H1 (cell line): Measurements from ENCODE around the gene SLC34A1. TPM values are rescaled to one million over a fixed set of nuclear protein-coding genes. Genes with fewer than 3 reads are reported as not detected.

ENCODE experiments used
- CTCF ChIA-PET: fragments of 300-600 bp; sonication (Branson Sonifier 250); formaldehyde crosslinking; loops from one replicate; lab custom pipeline; 2021; ENCODE audit not compliant: partially characterized antibody; lab: Charles Lee
- POLR2A ChIA-PET: fragments of 300-600 bp; sonication (Branson Sonifier 250); formaldehyde crosslinking; loops from one replicate; lab custom pipeline; 2021; ENCODE audit warnings: inconsistent platforms; ENCODE audit not compliant: partially characterized antibody; lab: Charles Lee
- DNase-seq, 2 experiments: peaks; one replicate each; pipeline versions ENCODE4 v3.0.0 to v3.0.0-alpha.2; 2010 to 2022; ENCODE audit warnings: low spot score in 2 of 2, low read depth in 1 of 2, mixed read lengths in 1 of 2
- FAIRE-seq: peaks from 2 replicates; lab custom pipeline; 2011; peaks lifted over from hg19 to GRCh38; lab: Jason Lieb, UNC
- H2AFZ ChIP-seq: 2 replicates; pipeline ENCODE4 v1.8.1; 2012; ENCODE audit warnings: low read length, inconsistent platforms
- H2AK5ac ChIP-seq: 2 replicates; pipeline ENCODE4 v1.6.1; 2013; ENCODE audit warnings: low read depth, low read length
- H2BK120ac ChIP-seq: replicated peaks from 2 replicates; pipeline ENCODE3; 2013; ENCODE audit warnings: low read depth, low read length, inconsistent platforms
- H2BK12ac ChIP-seq: 2 replicates; pipeline ENCODE4 v1.6.1; 2013; ENCODE audit warnings: low read depth, low read length
- H2BK15ac ChIP-seq: 2 replicates; pipeline ENCODE4 v1.6.1; 2013; ENCODE audit warnings: low read length
- H2BK20ac ChIP-seq: 2 replicates; pipeline ENCODE4 v1.6.1; 2013; ENCODE audit warnings: low read length
- H2BK5ac ChIP-seq: 2 replicates; pipeline ENCODE4 v1.6.1; 2013; ENCODE audit warnings: low read depth, low read length
- H3K14ac ChIP-seq: 2 replicates; pipeline ENCODE4 v1.6.1; 2013; ENCODE audit warnings: inconsistent platforms; ENCODE audit not compliant: insufficient read length
- H3K18ac ChIP-seq: 2 replicates; pipeline ENCODE4 v1.6.1; 2013; ENCODE audit warnings: low read length; ENCODE audit errors: extremely low read depth
- H3K23ac ChIP-seq: 2 replicates; pipeline ENCODE4 v1.6.1; 2013; ENCODE audit warnings: inconsistent platforms; ENCODE audit not compliant: insufficient read length
- H3K23me2 ChIP-seq: 2 replicates; pipeline ENCODE4 v1.6.1; 2013; ENCODE audit warnings: low read depth, low read length
- H3K27ac ChIP-seq: 2 replicates; pipeline ENCODE4 v1.6.1; 2011; ENCODE audit warnings: low read depth, low read length, inconsistent platforms
- H3K27me3 ChIP-seq, 4 experiments: replicated peaks in 1 of 4; 1 replicate in 1 of 4; 2 replicates in 3 of 4; pipeline versions ENCODE4 v1.6.1 to v1.8.1; 2011 to 2013; ENCODE audit warnings: low read length in 3 of 4, mild to moderate bottlenecking in 3 of 4, inconsistent platforms in 2 of 4, mixed read lengths in 2 of 4, moderate library complexity in 1 of 4; ENCODE audit not compliant: control insufficient read depth in 3 of 4, insufficient read depth in 3 of 4; ENCODE audit errors: extremely low read depth in 1 of 4
- H3K36me3 ChIP-seq, 4 experiments: 2 replicates each; pipeline versions ENCODE4 v1.6.1 to v1.8.1; 2011 to 2013; ENCODE audit warnings: mild to moderate bottlenecking in 4 of 4, low read length in 3 of 4, moderate library complexity in 2 of 4, control low read depth in 1 of 4, inconsistent platforms in 1 of 4; ENCODE audit not compliant: insufficient read depth in 4 of 4, control insufficient read depth in 2 of 4
- H3K4ac ChIP-seq: replicated peaks from 2 replicates; pipeline ENCODE3; 2013; ENCODE audit warnings: low read length, low read depth, mixed read lengths, inconsistent platforms; ENCODE audit not compliant: insufficient read length
- H3K4me1 ChIP-seq, 4 experiments: replicated peaks in 1 of 4; 1 replicate in 1 of 4; 2 replicates in 3 of 4; pipeline versions ENCODE4 v1.6.1 to v1.8.1; 2011 to 2013; ENCODE audit warnings: low read length in 3 of 4, inconsistent platforms in 2 of 4, mixed read lengths in 1 of 4; ENCODE audit not compliant: insufficient read depth in 4 of 4, control insufficient read depth in 3 of 4
- H3K4me2 ChIP-seq, 2 experiments: 2 replicates each; pipeline versions ENCODE4 v1.6.1 to v1.8.1; 2011 to 2013; ENCODE audit warnings: low read depth in 2 of 2, low read length in 2 of 2, control low read depth in 1 of 2, inconsistent platforms in 1 of 2, mild to moderate bottlenecking in 1 of 2; ENCODE audit not compliant: insufficient read depth in 1 of 2
- H3K4me3 ChIP-seq, 4 experiments: fragments of 200-600, 300-600 bp in 1 of 4; sonication (generic), shearing (Covaris generic), sonication (Bioruptor Twin) in 1 of 4; 2 replicates each; pipeline versions ENCODE4 v1.5.1 to v1.8.1; 2011 to 2016; ENCODE audit warnings: low read length in 4 of 4, low read depth in 3 of 4, control low read depth in 2 of 4, inconsistent platforms in 2 of 4, mild to moderate bottlenecking in 2 of 4, mixed read lengths in 1 of 4, moderate library complexity in 1 of 4; ENCODE audit not compliant: insufficient read depth in 2 of 4; ENCODE audit errors: extremely low read depth in 1 of 4
- H3K56ac ChIP-seq: replicated peaks from 2 replicates; pipeline ENCODE3; 2013; ENCODE audit warnings: low read depth, mild to moderate bottlenecking, mixed read lengths, low read length, inconsistent platforms; ENCODE audit not compliant: insufficient read length
- H3K79me1 ChIP-seq: 2 replicates; pipeline ENCODE4 v1.6.1; 2013; ENCODE audit warnings: low read depth, low read length, control low read depth
- H3K79me2 ChIP-seq, 2 experiments: 2 replicates each; pipeline versions ENCODE4 v1.6.1 to v1.8.1; 2012 to 2013; ENCODE audit warnings: low read length in 2 of 2, mild to moderate bottlenecking in 2 of 2, inconsistent platforms in 1 of 2; ENCODE audit not compliant: insufficient read depth in 2 of 2, control insufficient read depth in 1 of 2
- H3K9ac ChIP-seq, 4 experiments: replicated peaks in 1 of 4; 1 replicate in 1 of 4; 2 replicates in 3 of 4; pipeline versions ENCODE4 v1.6.1 to v1.8.1; 2011 to 2013; ENCODE audit warnings: low read depth in 3 of 4, low read length in 3 of 4, control low read depth in 2 of 4, mild to moderate bottlenecking in 2 of 4, moderate library complexity in 2 of 4, inconsistent platforms in 1 of 4; ENCODE audit errors: extremely low read depth in 1 of 4
- H3K9me3 ChIP-seq, 2 experiments: 2 replicates each; pipeline versions ENCODE4 v1.6.1 to v1.8.1; 2012 to 2013; ENCODE audit warnings: mild to moderate bottlenecking in 2 of 2, moderate library complexity in 2 of 2, control low read depth in 1 of 2, inconsistent platforms in 1 of 2, low read depth in 1 of 2, low read length in 1 of 2, mixed read lengths in 1 of 2; ENCODE audit not compliant: insufficient read depth in 2 of 2
- H4K20me1 ChIP-seq, 2 experiments: replicated peaks in 1 of 2; 2 replicates each; pipeline versions ENCODE3 to v1.8.1; 2011 to 2013; ENCODE audit warnings: inconsistent platforms in 2 of 2, low read length in 2 of 2, mild to moderate bottlenecking in 1 of 2; ENCODE audit not compliant: insufficient read depth in 2 of 2, control insufficient read depth in 1 of 2
- H4K5ac ChIP-seq: 2 replicates; pipeline ENCODE4 v1.6.1; 2013; ENCODE audit warnings: low read length, low read depth, mixed read lengths, inconsistent platforms; ENCODE audit not compliant: insufficient read length
- H4K8ac ChIP-seq: 2 replicates; pipeline ENCODE4 v1.8.0; 2013; ENCODE audit warnings: mild to moderate bottlenecking, moderate library complexity, low read length, inconsistent platforms; ENCODE audit not compliant: insufficient read depth; ENCODE audit errors: extremely low read depth
- H4K91ac ChIP-seq: replicated peaks from 2 replicates; pipeline ENCODE3; 2013; ENCODE audit warnings: low read length, mixed read lengths, inconsistent platforms; ENCODE audit not compliant: insufficient read length
- BACH1 ChIP-seq: IDR thresholded peaks from 2 replicates; pipeline ENCODE4 v1.6.1; 2012; ENCODE audit warnings: low read length, improper control_type of control experiment
- CREB1 ChIP-seq: IDR thresholded peaks from 2 replicates; pipeline ENCODE4 v1.6.1; 2012; ENCODE audit warnings: inconsistent platforms
- CTBP2 ChIP-seq: IDR thresholded peaks from 2 replicates; pipeline ENCODE4 v1.7.0; 2011; ENCODE audit warnings: borderline replicate concordance, mild to moderate bottlenecking, moderate library complexity, mixed read lengths, low read length; ENCODE audit not compliant: insufficient read depth, insufficient read length
- KDM4A ChIP-seq: IDR thresholded peaks from one replicate; pipeline ENCODE4 v1.7.1; 2012; ENCODE audit warnings: low read depth, mild to moderate bottlenecking, moderate library complexity, low read length, inconsistent platforms; ENCODE audit not compliant: severe bottlenecking
- POLR2AphosphoS5 ChIP-seq: IDR thresholded peaks from 2 replicates; pipeline ENCODE4 v1.6.1; 2011; ENCODE audit warnings: low read depth, low read length
- RNF2 ChIP-seq: fragments of 200-900, 300-1000 bp; sonication (generic); IDR thresholded peaks from 2 replicates; pipeline ENCODE4 v1.7.1; 2016; ENCODE audit warnings: borderline replicate concordance, low read depth, mild to moderate bottlenecking, antibody characterized with exemption, low read length; ENCODE audit not compliant: poor library complexity, severe bottlenecking; ENCODE audit errors: missing control alignments
- SAP30 ChIP-seq: fragments of 300-600 bp; sonication (generic); IDR thresholded peaks from 2 replicates; pipeline ENCODE4 v1.7.1; 2012; ENCODE audit warnings: low read length, moderate library complexity, mild to moderate bottlenecking, inconsistent platforms; ENCODE audit not compliant: insufficient read depth, insufficient replicate concordance
- SIN3A ChIP-seq, 2 experiments: IDR thresholded peaks in 1 of 2; conservative IDR thresholded peaks in 1 of 2; 2 replicates each; pipeline ENCODE4 v1.6.1; 2011 to 2012; ENCODE audit warnings: low read length in 2 of 2, improper control_type of control experiment in 1 of 2, low read depth in 1 of 2, mild to moderate bottlenecking in 1 of 2
- SP1 ChIP-seq: IDR thresholded peaks from 2 replicates; pipeline ENCODE4 v1.6.1; 2011; ENCODE audit warnings: low read depth, low read length
- TBP ChIP-seq: IDR thresholded peaks from 2 replicates; pipeline ENCODE4 v1.6.1; 2011; ENCODE audit warnings: low read depth, low read length, improper control_type of control experiment
- WGBS, 2 experiments: shearing (Covaris generic) in 1 of 2; methylation state at CpG; one replicate each; pipeline versions ENCODE4 v1.1.6 to v1.1.7; 2013 to 2015; ENCODE audit warnings: low lambda C conversion rate in 2 of 2, mixed read lengths in 2 of 2, inconsistent platforms in 1 of 2, low coverage in 1 of 2, missing lambda C conversion rate in 1 of 2; ENCODE audit not compliant: insufficient replicate concordance in 2 of 2, insufficient coverage in 1 of 2, insufficient read length in 1 of 2; ENCODE audit errors: extremely low coverage in 1 of 2, missing lambda C conversion rate in 1 of 2; 5-methylcytosine and 5-hydroxymethylcytosine counted together
- polyA plus RNA-seq, 7 experiments: library from polyadenylated mRNA; depleted of rRNA in 3 of 7; stranded (reverse) in 5 of 7; unstranded in 2 of 7; fragments of >200 nt in 5 of 7; fragments of 200-250 nt in 2 of 7; gene quantifications; 1 replicate in 5 of 7; 2 replicates in 1 of 7; 4 replicates in 1 of 7; pipeline versions ENCODE4 v1.2.1 to v1.2.3, GENCODE V29; 2011 to 2013; ENCODE audit warnings: missing spikeins in 2 of 7, mixed read lengths in 2 of 7
- total RNA-seq: library from RNA; stranded (reverse); fragmentation: NEBNext Ultra II Directional; extraction: Animal tissue kit (Norgen Biotek cat#: 25700); gene quantifications from 2 replicates; pipeline ENCODE4 v1.2.1, GENCODE V29; 2021

The SLC34A1 gene
- total and polyA plus RNA-seq, 2 of the 8 experiments (the other 6 are each of a cell fraction or from before 2014, with no cell fraction given) = not detected

GRCh38 chr5:177434437-177434836 lies 50.2 kb downstream of the SLC34A1 start:
- Histone ChIP-seq H3K9me3 (no peaks in the 10 kb centered on the region), H3K18ac (no peak overlapping the region), H3K27me3 (no peaks in the 10 kb centered on the region), H3K36me3 (peaks cover 7 to 46% (median 30%) of the 10 kb centered on the region in 4 experiments; a peak in 6 of 8 replicates), H3K23ac (no peak overlapping the region), H3K27ac (no peak overlapping the region), H2BK5ac (no peak overlapping the region), H2BK20ac (no peak overlapping the region), H4K91ac (no peak overlapping the region), H3K79me2 (peaks cover 0 to 4% of the 10 kb centered on the region in 2 experiments; a peak in 1 of 4 replicates), H3K56ac (no peak overlapping the region), H3K14ac (no peak overlapping the region), H4K20me1 (peaks cover 8 to 16% of the 10 kb centered on the region in 2 experiments), H2BK12ac (no peak overlapping the region), H3K4me2 (no peak overlapping the region), H3K4me3 (no peak overlapping the region), H2BK15ac (no peak overlapping the region), H3K4ac (no peak overlapping the region), H2BK120ac (no peak overlapping the region), H3K9ac (no peak overlapping the region), H3K79me1 (peaks cover 2% of the 10 kb centered on the region; the same call in 1 of the 2 replicates), H2AFZ (no peak overlapping the region), H3K4me1 (no peaks in the 10 kb centered on the region), H2AK5ac (no peak overlapping the region), H4K8ac (no peak overlapping the region), H3K23me2 (no peaks in the 10 kb centered on the region), H4K5ac (no peak overlapping the region)
- DNase-seq (no peak), FAIRE-seq (no peak)
- TF ChIP-seq TBP = no peak
- no peak for TF ChIP-seq SIN3A (conservative IDR thresholded peaks at IDR 0.05 in 1 of 2, IDR thresholded peaks at IDR 0.05 in 1 of 2; ENCODE audit: low read depth in 1 of 2, low read length in 2 of 2)
- no peak for TF ChIP-seq KDM4A
- no peak for TF ChIP-seq BACH1
- no peak for TF ChIP-seq CTBP2
- TF ChIP-seq POLR2AphosphoS5 = no peak
- no peak for TF ChIP-seq SAP30
- no peak for TF ChIP-seq SP1
- TF ChIP-seq CREB1 = no peak
- TF ChIP-seq RNF2 = no peak
- ChIA-PET POLR2A (interaction anchor here (0.9 to 24.2 kb wide), 6 partner anchors 11 to 43 kb away, joined by 3 to 460 read pairs (median 6); partner anchors contain the start of genes GRK6 and PRR7), CTCF (interaction anchor here (0.6 to 1.8 kb wide), 6 partner anchors 26 to 124 kb away, joined by 3 to 10 read pairs (median 4); no protein-coding TSS in a partner anchor)
- 94% methylated on average over 8 of the region's 8 CpGs; no CpG with 5 or more reads in 1 of the 2 experiments for WGBS, 2 experiments
